ENCODE results near the gene CHD1.

- TF ChIP-seq CTCF (IDR thresholded peaks at IDR 0.05) (no peak), POLR2A (IDR thresholded peaks at IDR 0.05; ENCODE audit: low read depth) (no peak), POLR2AphosphoS5 (IDR thresholded peaks at IDR 0.05) (no peak)
Measured at GRCh38 chr5:98978528-98978927, 49.7 kb upstream of the CHD1 start.

All from esophagus muscularis mucosa (tissue), 3 donors.